ENCODE measurements around the gene SAFB2. TPM values are rescaled to one million over a fixed set of nuclear protein-coding genes. Genes with fewer than 3 reads are reported as not detected.

Gene SAFB2
- total and polyA plus RNA-seq, 2 of the 13 experiments (the other 11 are each of a cell fraction or from before 2014, with no cell fraction given), result 11.2 to 31.5 TPM

- TF ChIP-seq SNAPC4 (CRISPR knock-in tag; IDR thresholded peaks at IDR 0.05), result 0 out of 2 replicates have a peak, but pooled peaks have one; percentile 44
- TF ChIP-seq ZFP82 (CRISPR knock-in tag; IDR thresholded peaks at IDR 0.05; ENCODE audit: borderline replicate concordance), result peak; percentile 95
- TF ChIP-seq RNF2 (conservative IDR thresholded peaks at IDR 0.05; ENCODE audit: low read depth), result 0 out of 2 replicates have a peak, but pooled peaks have one; percentile 29
- no peak for TF ChIP-seq SYNCRIP (IDR thresholded peaks at IDR 0.05; ENCODE audit: insufficient read depth, low read depth, low read length)
- TF ChIP-seq RORA (CRISPR knock-in tag; IDR thresholded peaks at IDR 0.05), result no peak
- peak; percentile 57; the same call in 1 of the 2 replicates for TF ChIP-seq ZNF430 (CRISPR knock-in tag; IDR thresholded peaks at IDR 0.05)
- TF ChIP-seq ZNF281 (CRISPR knock-in tag; IDR thresholded peaks at IDR 0.05; ENCODE audit: borderline replicate concordance), result peak; percentile 55; the same call in 1 of the 2 replicates
- TF ChIP-seq TEAD3 (CRISPR knock-in tag; optimal IDR thresholded peaks at IDR 0.05; ENCODE audit: borderline replicate concordance), result peak; percentile 44
- TF ChIP-seq ZNF570 (CRISPR knock-in tag; IDR thresholded peaks at IDR 0.05; ENCODE audit: borderline replicate concordance), result no peak
- peak; percentile 93 for TF ChIP-seq YY1 (IDR thresholded peaks at IDR 0.05; ENCODE audit: insufficient read depth, insufficient replicate concordance, low read depth, low read length)
- no peak for TF ChIP-seq MAFK (conservative IDR thresholded peaks at IDR 0.05 in 1 of 2, IDR thresholded peaks at IDR 0.05 in 1 of 2; ENCODE audit: low read length in 2 of 2)
- TF ChIP-seq AGO1 (IDR thresholded peaks at IDR 0.05; ENCODE audit: low read depth, low read length, poor library complexity, severe bottlenecking), result no peak
- peak; percentile 68 for TF ChIP-seq ZNF264 (CRISPR knock-in tag; IDR thresholded peaks at IDR 0.05)
- no peak for TF ChIP-seq PAWR (CRISPR knock-in tag; IDR thresholded peaks at IDR 0.05; ENCODE audit: borderline replicate concordance)
- peak; percentile 85; the same call in 1 of the 2 replicates for TF ChIP-seq SIN3A (IDR thresholded peaks at IDR 0.05; ENCODE audit: borderline replicate concordance, low read depth, low read length)
- TF ChIP-seq HNRNPL (IDR thresholded peaks at IDR 0.05; ENCODE audit: low read depth, low read length), result no peak
- TF ChIP-seq ZNF121 (CRISPR knock-in tag; IDR thresholded peaks at IDR 0.05), result no peak
- TF ChIP-seq ZNF556 (CRISPR knock-in tag; IDR thresholded peaks at IDR 0.05; ENCODE audit: borderline replicate concordance), result peak; percentile 40; the same call in 1 of the 2 replicates
- peak; percentile 81 for TF ChIP-seq ELF1 (CRISPR knock-in tag; IDR thresholded peaks at IDR 0.05)
- TF ChIP-seq ZNF672 (CRISPR knock-in tag; IDR thresholded peaks at IDR 0.05), result no peak
- peak; percentile 51; the same call in 1 of the 2 replicates for TF ChIP-seq EEA1 (CRISPR knock-in tag; IDR thresholded peaks at IDR 0.05; ENCODE audit: borderline replicate concordance)
Observed at GRCh38 chr19:5622465-5623396, at the start of gene SAFB2, which contains the start of gene SAFB (continued).
